ENCODE data around the gene MBTPS1. TPM values are rescaled to one million over a fixed set of nuclear protein-coding genes. Genes with fewer than 3 reads are reported as not detected.

Gene MBTPS1
- total RNA-seq, 1 experiment from 2014 or later: 39.2 TPM

Other genes starting within 250 kb of the MBTPS1 start
- gene MLYCD, start 217.8 kb downstream of the MBTPS1 start, total RNA-seq (2014; rRNA removed; shearing (Covaris generic)): 1.1 and 1.2 TPM in 2 replicates
- gene OSGIN1, start 163.7 kb downstream of the MBTPS1 start, total RNA-seq (2014; rRNA removed; shearing (Covaris generic)): 1.7 and 2.1 TPM in 2 replicates
- 0.08 and 0.10 TPM in 2 replicates for gene NECAB2, start 148.7 kb downstream of the MBTPS1 start, total RNA-seq (2014; rRNA removed; shearing (Covaris generic))
- gene SLC38A8, start 74.1 kb downstream of the MBTPS1 start, total RNA-seq (2014; rRNA removed; shearing (Covaris generic)): not detected in 2 replicates
- 22.1 and 22.5 TPM in 2 replicates for gene HSDL1, start 28.2 kb upstream of the MBTPS1 start, total RNA-seq (2014; rRNA removed; shearing (Covaris generic))
- 0.18 TPM in 1 of 2 replicates, not detected in the other for gene DNAAF1, start 28.4 kb upstream of the MBTPS1 start, total RNA-seq (2014; rRNA removed; shearing (Covaris generic))
- gene TAF1C, start 70.1 kb upstream of the MBTPS1 start, total RNA-seq (2014; rRNA removed; shearing (Covaris generic)): 13.8 and 17.1 TPM in 2 replicates
- 0.22 and 0.71 TPM in 2 replicates for gene ADAD2, start 74.2 kb upstream of the MBTPS1 start, total RNA-seq (2014; rRNA removed; shearing (Covaris generic))
- gene KCNG4, start 123.1 kb upstream of the MBTPS1 start, total RNA-seq (2014; rRNA removed; shearing (Covaris generic)): 2.1 and 2.4 TPM in 2 replicates
- 0.43 and 0.49 TPM in 2 replicates for gene WFDC1, start 177.9 kb upstream of the MBTPS1 start, total RNA-seq (2014; rRNA removed; shearing (Covaris generic))